Measurements from ENCODE around the gene CCDC192.

The CCDC192 gene

GRCh38 chr5:127878174-127878750 is 175.1 kb downstream of the CCDC192 start:
- H3K9me3 ChIP-seq (ENCODE audit: control insufficient read depth, insufficient read depth, low read depth, low read length) = no peaks in the 10 kb centered on the region
- POLR2A ChIA-PET = interaction anchor here (0.8 kb wide), 1 partner anchor 323 kb away, joined by 3 read pairs; no protein-coding TSS in a partner anchor
- no peak overlapping the region for H3K27ac ChIP-seq (ENCODE audit: extremely low read depth, low read depth, low read length)
- peaks cover 6% of the 10 kb centered on the region for H3K4me1 ChIP-seq (ENCODE audit: control insufficient read depth, insufficient read depth, low read length)
- peak; percentile 44; the same call in 1 of the 2 replicates for TF ChIP-seq MZF1 (tag by site-specific recombination; IDR thresholded peaks at IDR 0.05; ENCODE audit: borderline replicate concordance)
- 0 out of 2 replicates have a peak, but pooled peaks have one; percentile 12 for TF ChIP-seq PRDM10 (tag by site-specific recombination; IDR thresholded peaks at IDR 0.05)
- 0 out of 2 replicates have a peak, but pooled peaks have one; percentile 15 for TF ChIP-seq ZBTB17 (tag by site-specific recombination; IDR thresholded peaks at IDR 0.05)
- no peak for TF ChIP-seq ZNF747 (tag by site-specific recombination; IDR thresholded peaks at IDR 0.05)
- peak; percentile 69; the same call in 1 of the 2 replicates for TF ChIP-seq PRDM1 (tag by site-specific recombination; IDR thresholded peaks at IDR 0.05)
- no peak for TF ChIP-seq PRDM4 (tag by site-specific recombination; IDR thresholded peaks at IDR 0.05)
- peak; percentile 85 for TF ChIP-seq IKZF3 (tag by site-specific recombination; IDR thresholded peaks at IDR 0.05)
- 0 out of 2 replicates have a peak, but pooled peaks have one; percentile 39 for TF ChIP-seq ZNF654 (tag by site-specific recombination; IDR thresholded peaks at IDR 0.05; ENCODE audit: low read depth)
- TF ChIP-seq ZNF580 (tag by site-specific recombination; IDR thresholded peaks at IDR 0.05) = 0 out of 2 replicates have a peak, but pooled peaks have one; percentile 13
- peak; percentile 68 for TF ChIP-seq CTCF (tag by site-specific recombination; IDR thresholded peaks at IDR 0.05)
- no peak overlapping the region for H3K4me3 ChIP-seq (ENCODE audit: low read depth, low read length)
- CTCF ChIA-PET = interaction anchor here (0.6 to 4.0 kb wide), 21 partner anchors 11 to 450 kb away, joined by 3 to 30 read pairs (median 3); no protein-coding TSS in a partner anchor
- H3K36me3 ChIP-seq (ENCODE audit: control insufficient read depth in 2 of 2, insufficient read depth in 1 of 2, low read length in 2 of 2) = no peaks in the 10 kb centered on the region

- no peaks in the 10 kb centered on the region for H3K36me3 ChIP-seq (ENCODE audit: control insufficient read depth in 2 of 2, insufficient read depth in 1 of 2, low read length in 2 of 2)
- POLR2A ChIA-PET = interaction anchor here (0.6 kb wide), 1 partner anchor 522 kb away, joined by 5 read pairs; no protein-coding TSS in a partner anchor
- H3K4me3 ChIP-seq (ENCODE audit: low read depth, low read length) = no peak overlapping the region
- no peak overlapping the region for H3K27ac ChIP-seq (ENCODE audit: extremely low read depth, low read depth, low read length)
- H3K9me3 ChIP-seq (ENCODE audit: control insufficient read depth, insufficient read depth, low read depth, low read length) = no peaks in the 10 kb centered on the region
- CTCF ChIA-PET = interaction anchor here (1.1 to 2.1 kb wide), 3 partner anchors 9 to 317 kb away, joined by 4 to 8 read pairs (median 4); no protein-coding TSS in a partner anchor
- no peaks in the 10 kb centered on the region for H3K4me1 ChIP-seq (ENCODE audit: control insufficient read depth, insufficient read depth, low read length)
- TF ChIP-seq MZF1 (tag by site-specific recombination; IDR thresholded peaks at IDR 0.05; ENCODE audit: borderline replicate concordance) (no peak), ZNF174 (tag by site-specific recombination; IDR thresholded peaks at IDR 0.05) (no peak), ZNF791 (tag by site-specific recombination; IDR thresholded peaks at IDR 0.05) (no peak), AEBP2 (tag by site-specific recombination; IDR thresholded peaks at IDR 0.05; ENCODE audit: borderline replicate concordance) (no peak), SCRT2 (tag by site-specific recombination; IDR thresholded peaks at IDR 0.05) (no peak), ZBTB17 (tag by site-specific recombination; IDR thresholded peaks at IDR 0.05) (no peak), ZNF324 (tag by site-specific recombination; IDR thresholded peaks at IDR 0.05) (no peak), ZNF530 (tag by site-specific recombination; IDR thresholded peaks at IDR 0.05; ENCODE audit: low read depth) (no peak), ZNF239 (tag by site-specific recombination; IDR thresholded peaks at IDR 0.05) (no peak), ZNF544 (tag by site-specific recombination; IDR thresholded peaks at IDR 0.05) (no peak), ZBTB26 (tag by site-specific recombination; optimal IDR thresholded peaks at IDR 0.05) (no peak), ZFP37 (tag by site-specific recombination; IDR thresholded peaks at IDR 0.05) (no peak)
These were observed 181.2 kb downstream of the CCDC192 start for GRCh38 chr5:127884416-127884815.
